ENCODE measurements around the gene STK24.

Gene STK24

DNA sequence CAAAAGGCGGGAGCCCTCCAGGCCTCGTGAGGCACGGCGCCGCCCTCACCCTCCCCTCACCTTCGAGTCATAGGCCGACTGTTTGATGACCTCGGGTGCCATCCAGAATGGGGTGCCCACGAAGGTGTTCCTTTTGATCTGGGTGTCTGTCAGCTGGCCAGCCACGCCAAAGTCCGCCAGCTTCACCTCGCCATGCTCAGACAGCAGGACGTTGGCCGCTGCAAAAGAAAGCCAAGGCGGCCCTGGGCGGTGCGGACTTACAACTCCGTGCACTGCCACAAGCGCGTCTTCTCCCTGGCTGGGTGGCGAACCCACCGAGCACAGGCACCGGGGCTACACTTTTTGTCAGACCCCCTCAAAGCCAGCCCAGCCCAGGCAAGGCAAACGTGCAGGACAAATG is 102.1 kb downstream of the STK24 start:
- no peak overlapping the region for H2BK5ac ChIP-seq (ENCODE audit: low read length)
- no peak overlapping the region for H3K23ac ChIP-seq (ENCODE audit: low read length)
- H3K36me3 ChIP-seq (ENCODE audit: control insufficient read depth, insufficient read depth, low read length), result peaks cover 2% of the 10 kb centered on the region
- no peak overlapping the region for H3K4me3 ChIP-seq (ENCODE audit: low read length)
- H3K27me3 ChIP-seq (ENCODE audit: insufficient read depth, low read length, poor library complexity), result no peaks in the 10 kb centered on the region
- no CpG with 5 or more reads among the region's 24 CpGs for WGBS (ENCODE audit: extremely low coverage, insufficient coverage, low lambda C conversion rate)
- peaks cover 28% of the 10 kb centered on the region for H3K4me1 ChIP-seq (ENCODE audit: control insufficient read depth, low read depth, low read length)
- H3K9ac ChIP-seq (ENCODE audit: low read length), result no peak overlapping the region
- H3K4ac ChIP-seq (ENCODE audit: low read depth, low read length), result no peak overlapping the region
- H4K8ac ChIP-seq (ENCODE audit: low read depth, low read length), result no peak overlapping the region
- no peak overlapping the region for H4K5ac ChIP-seq (ENCODE audit: low read length)
- peaks cover 20% of the 10 kb centered on the region for H3K79me2 ChIP-seq (ENCODE audit: control insufficient read depth, insufficient read depth, low read length)
- H3K79me1 ChIP-seq (ENCODE audit: low read length), result peaks cover 38% of the 10 kb centered on the region
- no peak overlapping the region for H2BK15ac ChIP-seq (replicated peaks; ENCODE audit: low read depth)
- no peak overlapping the region for H3K18ac ChIP-seq (ENCODE audit: low read length)
- no peak for DNase-seq
- H3K4me2 ChIP-seq (ENCODE audit: low read length), result no peak overlapping the region
- H3K27ac ChIP-seq (ENCODE audit: low read depth, low read length), result no peak overlapping the region
- no peak overlapping the region for H3K56ac ChIP-seq (ENCODE audit: low read length)
- H2BK120ac ChIP-seq (ENCODE audit: low read depth, low read length), result no peak overlapping the region
- no peak overlapping the region for H2AK5ac ChIP-seq (ENCODE audit: low read length)

DNA sequence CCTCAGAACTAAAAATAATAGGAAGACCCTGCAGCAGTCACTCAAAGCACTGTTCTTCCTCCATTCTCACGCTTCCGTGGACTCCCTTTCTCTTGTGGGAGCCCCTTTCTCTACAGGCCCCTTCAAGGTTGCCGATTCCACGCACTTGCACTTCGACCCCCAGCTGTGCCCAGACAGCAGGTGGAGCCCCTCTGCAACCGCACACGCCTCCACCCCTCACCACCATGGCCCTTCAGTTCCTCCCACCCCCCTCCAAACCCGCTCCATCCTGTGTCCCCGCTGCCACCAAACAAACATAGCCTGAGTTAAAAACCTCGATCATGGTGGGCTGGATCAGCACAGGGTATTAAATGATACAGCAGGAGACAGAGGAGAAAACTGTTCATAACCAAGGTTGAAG is 102.6 kb downstream of the STK24 start:
- Histone ChIP-seq H3K4me1 (ENCODE audit: control insufficient read depth, low read depth, low read length) (peaks cover 26% of the 10 kb centered on the region), H3K79me1 (ENCODE audit: low read length) (peaks cover 34% of the 10 kb centered on the region), H4K5ac (ENCODE audit: low read length) (no peak overlapping the region), H3K18ac (ENCODE audit: low read length) (no peak overlapping the region), H3K27me3 (ENCODE audit: insufficient read depth, low read length, poor library complexity) (no peaks in the 10 kb centered on the region), H3K56ac (ENCODE audit: low read length) (no peak overlapping the region), H3K4me3 (ENCODE audit: low read length) (no peak overlapping the region), H3K27ac (ENCODE audit: low read depth, low read length) (no peak overlapping the region), H3K4me2 (ENCODE audit: low read length) (no peak overlapping the region), H2BK5ac (ENCODE audit: low read length) (no peak overlapping the region), H3K23ac (ENCODE audit: low read length) (no peak overlapping the region), H3K79me2 (ENCODE audit: control insufficient read depth, insufficient read depth, low read length) (peaks cover 17% of the 10 kb centered on the region), H2AK5ac (ENCODE audit: low read length) (no peak overlapping the region), H2BK15ac (replicated peaks; ENCODE audit: low read depth) (no peak overlapping the region), H3K36me3 (ENCODE audit: control insufficient read depth, insufficient read depth, low read length) (peaks cover 2% of the 10 kb centered on the region), H3K9ac (ENCODE audit: low read length) (no peak overlapping the region), H3K4ac (ENCODE audit: low read depth, low read length) (no peak overlapping the region), H2BK120ac (ENCODE audit: low read depth, low read length) (no peak overlapping the region), H4K8ac (ENCODE audit: low read depth, low read length) (no peak overlapping the region)
- WGBS (ENCODE audit: extremely low coverage, insufficient coverage, low lambda C conversion rate), result no CpG with 5 or more reads among the region's 10 CpGs
- DNase-seq, result no peak

DNA sequence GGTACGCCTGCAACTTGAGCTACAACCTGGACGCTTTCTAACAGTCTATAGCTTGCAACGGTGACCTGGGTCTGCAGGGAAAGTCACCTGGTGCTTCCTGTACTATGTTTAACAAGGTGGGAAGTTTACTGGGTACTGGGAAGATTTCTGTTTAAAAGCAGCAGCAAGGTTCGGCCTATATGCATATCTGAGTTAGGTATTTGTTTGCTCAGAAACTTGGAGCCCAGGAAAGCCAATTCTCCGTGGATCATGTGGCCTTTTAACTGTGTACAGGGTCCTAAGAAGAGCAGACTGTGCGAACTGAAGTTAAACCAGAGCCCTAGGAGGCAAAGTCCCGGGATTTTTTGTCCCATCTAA is 103.1 kb downstream of the STK24 start:
- no peak overlapping the region for H2BK120ac ChIP-seq (ENCODE audit: low read depth, low read length)
- H3K27ac ChIP-seq (ENCODE audit: low read depth, low read length), result no peak overlapping the region
- no peak overlapping the region for H2AK5ac ChIP-seq (ENCODE audit: low read length)
- H4K5ac ChIP-seq (ENCODE audit: low read length), result no peak overlapping the region
- H3K79me2 ChIP-seq (ENCODE audit: control insufficient read depth, insufficient read depth, low read length), result peaks cover 16% of the 10 kb centered on the region
- H3K4me1 ChIP-seq (ENCODE audit: control insufficient read depth, low read depth, low read length), result peaks cover 23% of the 10 kb centered on the region
- no peak overlapping the region for H3K9ac ChIP-seq (ENCODE audit: low read length)
- no peak for DNase-seq
- no peak overlapping the region for H2BK15ac ChIP-seq (replicated peaks; ENCODE audit: low read depth)
- no peak overlapping the region for H3K23ac ChIP-seq (ENCODE audit: low read length)
- peaks cover 34% of the 10 kb centered on the region for H3K79me1 ChIP-seq (ENCODE audit: low read length)
- no peak overlapping the region for H3K4me3 ChIP-seq (ENCODE audit: low read length)
- H3K56ac ChIP-seq (ENCODE audit: low read length), result no peak overlapping the region
- H2BK5ac ChIP-seq (ENCODE audit: low read length), result no peak overlapping the region
- no peak overlapping the region for H3K4ac ChIP-seq (ENCODE audit: low read depth, low read length)
- no CpG with 5 or more reads among the region's 7 CpGs for WGBS (ENCODE audit: extremely low coverage, insufficient coverage, low lambda C conversion rate)
- no peak overlapping the region for H3K18ac ChIP-seq (ENCODE audit: low read length)
- no peak overlapping the region for H3K4me2 ChIP-seq (ENCODE audit: low read length)
- no peak overlapping the region for H4K8ac ChIP-seq (ENCODE audit: low read depth, low read length)
- peaks cover 2% of the 10 kb centered on the region for H3K36me3 ChIP-seq (ENCODE audit: control insufficient read depth, insufficient read depth, low read length)
- no peaks in the 10 kb centered on the region for H3K27me3 ChIP-seq (ENCODE audit: insufficient read depth, low read length, poor library complexity)

DNA sequence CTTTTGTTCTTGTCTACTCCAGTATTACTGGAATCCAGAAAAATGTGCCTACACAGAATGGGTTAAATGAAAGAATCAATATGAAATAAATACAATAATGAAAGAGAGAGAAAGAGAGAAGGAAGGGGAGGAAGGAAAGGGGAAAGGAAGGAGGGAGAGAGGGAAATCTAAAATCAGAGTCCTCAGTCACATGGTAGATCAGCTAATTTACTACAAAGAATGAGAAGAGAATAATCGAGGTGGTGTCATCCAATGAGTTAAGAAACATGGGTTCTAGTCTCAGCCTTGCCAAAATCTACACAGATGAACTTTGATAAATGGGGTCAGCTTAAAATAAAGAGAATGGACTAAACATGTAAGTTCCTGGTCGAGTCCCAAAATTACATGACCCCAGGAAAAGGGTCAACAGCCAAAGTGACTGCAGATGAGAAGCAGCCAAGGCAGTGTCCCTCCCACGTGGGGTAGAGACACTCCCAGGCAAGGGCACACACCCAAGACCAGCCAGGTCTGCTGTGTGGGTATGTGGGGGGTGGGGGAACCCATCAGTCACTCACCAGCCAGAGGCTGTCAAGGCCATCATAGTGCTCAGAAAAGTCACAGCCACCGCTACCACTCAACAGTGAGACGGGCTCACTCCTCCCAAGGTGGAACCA is 103.6 kb downstream of the STK24 start:
- no peak for DNase-seq
- Histone ChIP-seq H2BK5ac (ENCODE audit: low read length) (no peak overlapping the region), H2BK120ac (ENCODE audit: low read depth, low read length) (no peak overlapping the region), H2BK15ac (replicated peaks; ENCODE audit: low read depth) (no peak overlapping the region), H3K18ac (ENCODE audit: low read length) (no peak overlapping the region), H3K23ac (ENCODE audit: low read length) (no peak overlapping the region), H3K27ac (ENCODE audit: low read depth, low read length) (no peak overlapping the region), H3K79me2 (ENCODE audit: control insufficient read depth, insufficient read depth, low read length) (peaks cover 12% of the 10 kb centered on the region), H4K5ac (ENCODE audit: low read length) (no peak overlapping the region), H3K4ac (ENCODE audit: low read depth, low read length) (no peak overlapping the region), H3K36me3 (ENCODE audit: control insufficient read depth, insufficient read depth, low read length) (peaks cover 2% of the 10 kb centered on the region), H3K79me1 (ENCODE audit: low read length) (peaks cover 33% of the 10 kb centered on the region), H4K8ac (ENCODE audit: low read depth, low read length) (no peak overlapping the region), H3K4me2 (ENCODE audit: low read length) (no peak overlapping the region), H3K4me1 (ENCODE audit: control insufficient read depth, low read depth, low read length) (peaks cover 18% of the 10 kb centered on the region), H3K56ac (ENCODE audit: low read length) (no peak overlapping the region), H2AK5ac (ENCODE audit: low read length) (no peak overlapping the region), H3K4me3 (ENCODE audit: low read length) (no peak overlapping the region), H3K9ac (ENCODE audit: low read length) (no peak overlapping the region), H3K27me3 (ENCODE audit: insufficient read depth, low read length, poor library complexity) (no peaks in the 10 kb centered on the region)
- WGBS (ENCODE audit: extremely low coverage, insufficient coverage, low lambda C conversion rate), result no CpG with 5 or more reads among the region's 5 CpGs

DNA sequence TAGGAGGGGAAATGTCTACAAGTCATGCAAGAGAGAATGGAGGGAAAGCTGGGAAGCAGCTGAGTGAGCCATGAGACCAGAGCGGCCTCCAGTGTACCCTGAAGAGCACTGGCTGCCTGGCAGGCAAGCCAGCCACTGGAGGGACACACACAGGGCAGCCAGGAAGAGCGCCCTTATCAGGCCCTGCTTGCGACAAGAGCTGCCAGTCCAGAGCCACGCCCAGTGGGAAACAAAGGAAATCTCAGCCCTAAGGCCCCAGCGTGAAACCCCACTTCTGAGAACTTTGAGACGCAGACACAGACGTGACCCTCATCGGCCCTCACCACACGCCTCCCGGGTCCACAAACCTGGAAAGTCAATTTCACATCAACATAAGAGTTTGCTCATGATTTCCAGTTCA is 105.0 kb downstream of the STK24 start:
- Histone ChIP-seq H4K5ac (ENCODE audit: low read length) (no peak overlapping the region), H2BK120ac (ENCODE audit: low read depth, low read length) (no peak overlapping the region), H3K27me3 (ENCODE audit: insufficient read depth, low read length, poor library complexity) (no peaks in the 10 kb centered on the region), H3K18ac (ENCODE audit: low read length) (no peak overlapping the region), H3K9ac (ENCODE audit: low read length) (no peak overlapping the region), H3K36me3 (ENCODE audit: control insufficient read depth, insufficient read depth, low read length) (peaks cover 2% of the 10 kb centered on the region), H3K4me1 (ENCODE audit: control insufficient read depth, low read depth, low read length) (peaks cover 14% of the 10 kb centered on the region), H3K4me2 (ENCODE audit: low read length) (no peak overlapping the region), H3K79me2 (ENCODE audit: control insufficient read depth, insufficient read depth, low read length) (peaks cover 5% of the 10 kb centered on the region), H3K56ac (ENCODE audit: low read length) (no peak overlapping the region), H3K23ac (ENCODE audit: low read length) (no peak overlapping the region), H3K27ac (ENCODE audit: low read depth, low read length) (no peak overlapping the region), H2AK5ac (ENCODE audit: low read length) (no peak overlapping the region), H3K79me1 (ENCODE audit: low read length) (peaks cover 26% of the 10 kb centered on the region), H4K8ac (ENCODE audit: low read depth, low read length) (no peak overlapping the region), H3K4me3 (ENCODE audit: low read length) (no peak overlapping the region), H2BK15ac (replicated peaks; ENCODE audit: low read depth) (no peak overlapping the region), H3K4ac (ENCODE audit: low read depth, low read length) (no peak overlapping the region), H2BK5ac (ENCODE audit: low read length) (no peak overlapping the region)
- DNase-seq, result no peak
- no CpG with 5 or more reads among the region's 10 CpGs for WGBS (ENCODE audit: extremely low coverage, insufficient coverage, low lambda C conversion rate)

DNA sequence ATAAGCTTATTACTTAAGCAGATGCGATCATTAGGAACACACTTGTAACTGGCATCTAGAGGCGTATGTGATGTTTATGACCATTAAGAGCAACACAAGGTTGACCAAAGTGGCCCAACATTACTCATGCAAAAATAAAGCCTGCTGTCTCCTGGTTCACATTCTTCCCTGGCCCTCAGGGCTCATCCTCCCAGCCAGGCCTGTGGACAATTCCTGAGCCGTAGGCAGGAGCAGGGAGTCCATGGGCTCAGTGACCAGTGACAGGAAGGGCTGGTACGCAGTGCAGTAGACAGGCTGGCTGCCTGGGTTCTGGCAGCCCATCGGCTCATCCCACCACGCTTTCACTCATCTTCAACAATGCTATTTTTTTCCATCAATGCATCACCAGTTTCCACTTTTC is 106.0 kb downstream of the STK24 start:
- peaks cover 22% of the 10 kb centered on the region for H3K79me1 ChIP-seq (ENCODE audit: low read length)

More for the DNA sequence above, 106.0 kb downstream of the STK24 start:
- Histone ChIP-seq H3K56ac (ENCODE audit: low read length) (no peak overlapping the region), H3K36me3 (ENCODE audit: control insufficient read depth, insufficient read depth, low read length) (peaks cover 2% of the 10 kb centered on the region), H3K4me3 (ENCODE audit: low read length) (no peak overlapping the region), H2BK120ac (ENCODE audit: low read depth, low read length) (no peak overlapping the region), H3K4me1 (ENCODE audit: control insufficient read depth, low read depth, low read length) (peaks cover 8% of the 10 kb centered on the region), H4K5ac (ENCODE audit: low read length) (no peak overlapping the region), H3K9ac (ENCODE audit: low read length) (no peak overlapping the region), H2BK15ac (replicated peaks; ENCODE audit: low read depth) (no peak overlapping the region), H2BK5ac (ENCODE audit: low read length) (no peak overlapping the region), H3K79me2 (ENCODE audit: control insufficient read depth, insufficient read depth, low read length) (peaks cover 2% of the 10 kb centered on the region), H3K4me2 (ENCODE audit: low read length) (no peak overlapping the region), H3K18ac (ENCODE audit: low read length) (no peak overlapping the region), H2AK5ac (ENCODE audit: low read length) (no peak overlapping the region), H3K23ac (ENCODE audit: low read length) (no peak overlapping the region), H3K27me3 (ENCODE audit: insufficient read depth, low read length, poor library complexity) (no peaks in the 10 kb centered on the region), H3K27ac (ENCODE audit: low read depth, low read length) (no peak overlapping the region), H3K4ac (ENCODE audit: low read depth, low read length) (no peak overlapping the region), H4K8ac (ENCODE audit: low read depth, low read length) (no peak overlapping the region)
- DNase-seq, result no peak
- no CpG with 5 or more reads among the region's 6 CpGs for WGBS (ENCODE audit: extremely low coverage, insufficient coverage, low lambda C conversion rate)
